ENCODE measurements around the gene TBC1D19.
"Not testable (repeated sequence)": the region's sequence is repeated elsewhere in the genome, so short reads cannot be mapped to it uniquely, and the experiment has no call there.

TBC1D19 gene

DNA sequence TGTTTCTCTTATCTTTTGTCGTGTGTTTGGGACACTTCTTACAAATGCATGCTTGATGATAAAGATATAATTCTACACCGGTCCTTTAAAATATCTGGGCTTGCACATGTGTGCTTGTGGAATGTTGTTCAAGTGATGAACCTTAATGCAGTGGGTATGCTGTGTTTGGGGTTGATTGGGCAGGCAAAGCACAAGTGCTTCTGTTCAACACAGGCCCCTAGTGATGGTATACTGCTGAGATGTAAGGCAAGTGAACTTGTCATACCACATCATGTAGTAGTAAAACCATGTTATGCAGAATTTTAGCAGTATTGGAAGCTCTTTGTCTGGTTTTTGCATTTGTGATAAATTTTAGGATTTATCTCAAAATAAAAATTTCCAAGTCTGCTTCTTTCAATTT, 23.9 kb downstream of the TBC1D19 start:
- DNase-seq, result no peak

- DNase-seq, result no peak
Observed at GRCh38 chr4:26609391-26609790, 25.5 kb downstream of the TBC1D19 start.

- no peak for DNase-seq
Observed at GRCh38 chr4:26609868-26610267, 26.0 kb downstream of the TBC1D19 start.

DNA sequence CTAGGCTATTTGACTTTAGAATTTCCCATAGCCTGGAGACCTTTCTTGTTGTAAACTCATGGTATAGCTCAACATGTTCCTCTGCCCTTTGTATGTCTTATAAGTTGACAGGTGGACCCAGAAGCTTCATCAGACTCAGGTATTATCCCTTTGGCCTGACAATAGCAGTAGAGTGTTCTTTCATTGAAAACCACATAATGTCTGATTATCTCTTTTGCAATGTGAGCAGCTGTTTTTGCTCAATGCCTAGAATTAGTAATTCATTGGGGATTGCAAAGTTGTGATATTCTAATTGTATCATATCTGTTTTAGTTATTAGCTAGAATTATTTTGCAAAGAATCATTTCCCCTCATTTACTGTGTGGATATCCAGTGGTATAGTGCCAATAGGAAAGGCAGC, 27.5 kb downstream of the TBC1D19 start:
- no peak for DNase-seq

GRCh38 chr4:26611885-26612284, 28.0 kb downstream of the TBC1D19 start:
- DNase-seq, result no peak

DNA sequence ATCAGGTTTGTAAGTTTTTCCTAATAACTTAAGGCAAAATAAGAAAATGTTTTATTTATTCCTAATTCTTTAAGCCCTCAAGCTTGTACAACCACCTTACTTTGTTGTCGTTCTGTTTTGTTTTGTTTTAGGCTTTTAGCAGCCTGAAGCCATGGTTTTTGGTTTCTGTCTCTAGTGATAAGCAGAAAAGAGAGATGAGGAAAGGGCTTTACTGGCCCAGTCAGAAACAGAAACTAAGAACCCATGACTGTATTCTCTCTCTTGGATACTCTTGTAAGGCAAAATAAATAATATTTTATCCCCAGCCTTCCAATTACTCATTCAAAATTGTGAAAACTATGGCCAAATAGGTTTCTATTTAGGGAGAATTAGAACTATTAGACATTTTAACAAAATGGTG, 29.4 kb downstream of the TBC1D19 start:
- no peak for DNase-seq

DNA sequence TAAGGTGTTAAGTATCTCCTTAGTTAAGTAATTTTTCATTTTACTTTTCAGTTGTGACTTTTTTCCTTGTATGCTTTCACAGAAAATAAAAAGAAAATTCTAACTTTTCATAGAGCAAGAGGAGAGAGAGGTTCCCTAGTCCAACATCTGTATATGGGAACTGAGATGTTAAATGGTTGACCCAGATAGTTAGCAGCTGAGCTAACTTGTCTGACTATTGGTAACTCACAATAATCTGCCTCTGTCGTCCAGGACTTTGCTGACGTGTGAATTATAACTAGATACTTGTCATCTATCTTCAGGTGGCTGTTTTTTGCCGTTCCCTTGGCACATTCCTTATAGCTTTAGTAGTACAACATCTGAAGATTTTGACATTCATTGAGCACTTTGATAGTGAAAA, 29.9 kb downstream of the TBC1D19 start:
- DNase-seq, result no peak

- DNase-seq, result peak; percentile 31
Observed at GRCh38 chr4:26619784-26620183, 35.9 kb downstream of the TBC1D19 start.

- no peak for DNase-seq
Observed at GRCh38 chr4:26621366-26621765, 37.5 kb downstream of the TBC1D19 start.

DNA sequence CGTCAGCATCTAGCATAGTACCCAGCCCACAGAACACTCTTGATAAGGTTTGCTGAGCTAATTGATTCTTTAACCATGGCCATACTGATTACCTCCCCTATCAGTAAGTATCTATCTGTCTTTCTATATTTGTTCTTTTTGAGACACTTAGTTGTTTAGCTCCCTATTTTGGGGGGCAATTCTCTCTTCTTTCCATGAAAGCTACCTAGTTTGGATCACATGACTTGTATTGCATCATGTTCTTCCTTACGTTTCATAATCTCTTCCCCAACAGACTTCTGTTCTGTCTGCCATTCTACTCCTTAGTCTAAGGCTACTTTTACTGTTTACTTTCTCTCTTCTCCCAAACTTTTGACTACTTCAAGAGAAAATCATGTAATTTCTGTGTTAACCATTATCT, 39.0 kb downstream of the TBC1D19 start:
- DNase-seq, result no peak

DNA sequence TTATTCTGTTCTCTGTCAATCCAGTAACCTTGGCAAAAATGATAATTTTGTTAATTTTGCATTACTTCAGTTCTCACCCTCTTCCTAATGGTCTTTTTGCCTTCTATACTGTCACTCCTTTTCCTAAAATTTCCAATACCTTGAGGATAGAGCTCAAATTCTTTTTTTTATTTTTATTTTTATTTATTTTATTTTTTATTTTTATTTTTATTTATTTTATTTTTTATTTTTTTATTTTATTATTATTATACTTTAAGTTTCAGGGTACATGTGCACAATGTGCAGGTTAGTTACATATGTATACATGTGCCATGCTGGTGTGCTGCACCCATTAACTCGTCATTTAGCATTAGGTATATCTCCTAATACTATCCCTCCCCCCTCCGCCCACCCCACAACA, 42.8 kb downstream of the TBC1D19 start:
- DNase-seq, result not testable (repeated sequence)

GRCh38 chr4:26632916-26633315, 49.0 kb downstream of the TBC1D19 start:
- DNase-seq, result no peak

GRCh38 chr4:26634237-26634636, 50.4 kb downstream of the TBC1D19 start:
- no peak for DNase-seq

DNA sequence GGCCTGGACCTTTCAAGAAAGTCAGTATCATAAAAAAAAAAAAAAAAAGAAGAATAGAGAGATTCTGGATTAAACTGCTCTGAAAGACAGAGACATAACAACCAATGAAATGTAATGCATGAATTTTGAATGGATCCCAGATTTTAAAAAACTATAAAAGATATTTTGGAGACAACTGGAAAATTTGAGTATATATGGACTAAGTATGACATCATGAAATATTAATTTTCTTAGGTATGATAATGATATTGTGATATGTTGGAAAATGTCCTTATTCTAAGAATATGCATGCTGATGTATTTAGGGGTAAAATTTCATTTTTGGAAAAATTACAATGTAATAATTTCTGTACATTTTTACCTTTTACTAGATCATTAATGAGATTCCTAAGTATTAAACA, 52.6 kb downstream of the TBC1D19 start:
- DNase-seq, result no peak

DNA sequence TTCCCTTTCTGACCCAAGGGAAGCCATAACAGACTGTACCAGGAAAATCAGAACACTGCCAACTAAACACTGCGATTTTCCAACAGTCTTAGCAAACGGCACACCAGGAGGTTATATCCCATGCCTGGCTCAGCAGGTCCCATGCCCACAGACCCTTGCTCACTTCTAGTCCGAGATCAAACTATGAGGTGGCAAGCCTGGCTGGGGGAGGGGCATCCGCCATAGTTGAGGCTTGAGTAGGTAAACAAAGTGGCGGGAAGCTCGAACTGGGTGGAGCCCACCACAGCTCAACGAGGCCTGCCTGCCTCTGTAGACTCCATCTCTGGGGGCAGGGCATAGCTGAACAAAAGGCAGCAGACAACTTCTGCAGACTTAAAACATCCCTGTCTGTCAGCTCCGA, 56.8 kb downstream of the TBC1D19 start:
- not testable (repeated sequence) for DNase-seq

- DNase-seq, result no peak
Observed at GRCh38 chr4:26647523-26648224, 63.8 kb downstream of the TBC1D19 start.

- no peak for DNase-seq
Observed at GRCh38 chr4:26648260-26648659, 64.4 kb downstream of the TBC1D19 start.

DNA sequence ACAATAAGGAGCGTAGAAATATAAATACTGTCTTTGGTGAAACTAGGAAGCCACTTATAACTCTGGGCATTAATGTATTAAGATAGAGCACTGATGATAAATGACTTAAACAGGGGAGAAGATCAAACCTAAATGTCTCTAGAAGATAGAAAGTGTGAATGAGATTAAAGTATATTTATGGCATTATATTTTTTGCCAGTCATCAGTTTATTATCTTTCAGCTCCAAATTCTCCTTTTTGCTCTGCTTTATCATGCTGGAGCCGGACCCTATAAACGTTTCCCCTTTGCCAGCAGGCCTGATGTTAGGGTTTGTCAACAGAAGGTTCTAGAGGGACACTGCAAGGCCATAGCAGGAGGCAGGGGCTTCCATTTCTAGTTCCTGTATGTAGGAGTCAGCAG, 76.4 kb downstream of the TBC1D19 start:
- DNase-seq, result no peak

DNA sequence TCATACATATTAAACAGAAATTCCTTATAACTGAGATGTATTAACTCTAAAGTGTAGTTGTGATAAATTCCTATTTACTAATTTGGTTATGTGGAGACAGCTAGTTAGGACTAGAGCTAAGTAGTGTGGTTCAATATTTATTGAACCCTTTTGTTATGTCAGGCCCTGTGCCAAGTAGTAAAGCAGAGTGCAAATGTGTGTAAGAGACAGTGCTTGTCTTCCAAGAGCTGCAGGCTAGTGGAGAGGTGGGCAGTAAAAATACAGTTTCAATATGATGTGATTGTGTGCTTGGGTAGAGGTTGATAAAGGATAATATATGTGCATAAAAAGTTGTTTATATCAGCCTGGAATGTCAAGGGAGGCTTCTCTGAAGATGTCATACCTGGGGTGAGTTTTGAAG, 80.0 kb downstream of the TBC1D19 start:
- DNase-seq, result no peak

DNA sequence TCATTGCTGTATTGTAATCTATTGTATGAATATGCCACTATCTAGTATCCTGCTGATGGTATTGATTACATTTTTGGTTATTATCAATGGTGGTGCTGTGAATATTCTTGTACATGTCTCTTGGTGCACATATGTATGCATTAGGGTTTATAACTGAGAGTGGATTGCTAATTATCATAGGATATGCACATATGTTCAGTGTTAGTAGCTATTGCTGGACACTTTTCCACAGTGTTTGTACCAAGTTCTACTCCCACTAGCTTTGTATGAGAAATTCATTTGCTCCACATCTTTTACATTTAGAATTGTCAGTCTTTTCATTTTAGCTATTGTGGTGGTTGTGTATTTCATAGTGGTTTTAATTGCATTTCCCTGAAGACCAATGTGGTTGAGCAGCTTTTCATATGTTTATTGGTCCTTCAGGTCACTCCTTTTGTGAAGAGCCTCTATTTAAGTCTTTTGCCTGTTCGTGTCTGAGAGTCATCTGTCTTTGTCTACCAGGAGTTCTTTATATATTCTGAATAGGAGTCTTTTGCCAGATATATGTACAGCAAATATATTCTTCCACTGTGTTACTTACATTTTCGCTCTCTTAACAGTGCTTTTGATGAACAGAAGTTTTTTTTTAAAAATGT, 87.1 kb downstream of the TBC1D19 start:
- DNase-seq, result no peak

DNA sequence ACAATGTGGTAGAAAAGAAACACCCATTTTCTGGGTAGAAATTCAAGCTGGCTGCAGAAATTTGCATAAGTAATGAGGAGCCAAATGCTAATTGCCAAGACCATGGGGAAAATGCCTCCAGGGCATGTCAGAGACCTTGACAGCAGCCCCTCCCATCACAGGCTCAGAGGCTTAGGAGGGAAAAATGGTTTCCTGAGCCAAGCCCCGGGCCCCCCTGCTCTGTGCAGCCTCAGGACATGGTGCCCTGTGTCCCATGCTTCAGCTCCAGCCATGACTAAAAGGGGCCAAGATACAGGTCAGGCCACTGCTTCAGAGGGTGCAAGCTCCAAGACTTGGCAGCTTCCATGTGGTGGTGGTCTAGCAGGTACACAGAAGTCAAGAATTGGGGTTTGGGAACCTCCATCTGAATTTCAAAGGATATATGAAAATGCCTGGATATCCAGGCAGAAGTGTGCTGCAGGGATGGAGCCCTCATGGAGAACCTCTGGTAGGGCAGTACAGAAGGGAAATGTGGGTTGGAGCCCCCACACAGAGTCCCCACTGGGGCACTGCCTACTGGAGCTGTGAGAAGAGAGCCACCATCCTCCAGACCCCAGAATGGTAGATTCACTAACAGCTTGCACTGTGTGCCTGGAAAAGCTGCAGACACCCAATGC, 95.3 kb downstream of the TBC1D19 start:
- not testable (repeated sequence) for DNase-seq

- no peak for DNase-seq
Observed at GRCh38 chr4:26682436-26682835, 98.6 kb downstream of the TBC1D19 start.

DNA sequence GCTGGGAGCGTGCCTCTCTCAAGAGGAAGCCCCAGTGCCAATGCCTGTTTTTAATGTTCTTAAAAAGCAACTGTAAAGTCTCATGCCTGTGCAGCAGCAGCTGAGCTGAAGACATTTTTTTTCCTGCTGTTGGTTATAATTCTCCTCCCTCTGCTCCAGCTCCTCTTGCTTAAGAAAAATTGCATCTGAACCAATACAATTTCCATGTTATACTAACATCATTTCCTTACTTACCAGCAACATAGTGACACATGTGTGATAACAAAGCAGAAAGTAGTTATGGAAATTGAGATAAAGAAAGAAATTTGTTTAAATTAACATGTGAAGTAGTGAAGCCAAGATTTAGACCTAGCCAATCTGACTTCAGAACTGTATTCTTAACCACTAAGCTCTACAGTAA, 101.4 kb downstream of the TBC1D19 start:
- no peak for DNase-seq

DNA sequence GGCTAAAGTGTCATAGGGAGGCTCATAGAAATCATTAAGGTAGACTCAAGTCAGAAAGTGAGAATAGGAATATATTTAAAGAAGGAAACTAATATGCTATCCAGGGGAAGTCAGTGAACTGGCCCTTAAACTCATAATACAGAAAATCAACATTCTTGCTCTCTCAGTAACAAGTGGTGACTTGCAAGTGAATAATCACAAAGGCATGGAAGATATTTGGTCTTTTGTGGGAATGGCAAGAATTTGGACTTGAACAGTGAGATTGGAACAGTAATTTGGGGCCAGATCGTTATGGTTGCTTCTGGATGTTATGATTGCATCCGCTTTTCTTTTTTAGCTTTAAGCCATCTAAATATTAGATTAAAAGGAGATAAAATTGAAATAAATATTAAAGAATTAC, 103.8 kb downstream of the TBC1D19 start:
- peak; percentile 90 for DNase-seq
